Neural progenitor cell (in vitro differentiated cells): ENCODE measurements around the gene ZKSCAN1.

Source experiments
- EZH2 ChIP-seq: fragments of 200-600 bp; sonication (generic); IDR thresholded peaks from 2 replicates; pipeline ENCODE4 v1.6.1; 2017; ENCODE audit warnings: antibody characterized with exemption, mild to moderate bottlenecking, moderate library complexity
- TF ChIP-seq, protein P1 (sequence below): fragments of 200-600 bp; sonication (generic); IDR thresholded peaks from 2 replicates; pipeline ENCODE4 v1.5.1; 2017; ENCODE audit warnings: antibody characterized with exemption, mild to moderate bottlenecking

DNA sequence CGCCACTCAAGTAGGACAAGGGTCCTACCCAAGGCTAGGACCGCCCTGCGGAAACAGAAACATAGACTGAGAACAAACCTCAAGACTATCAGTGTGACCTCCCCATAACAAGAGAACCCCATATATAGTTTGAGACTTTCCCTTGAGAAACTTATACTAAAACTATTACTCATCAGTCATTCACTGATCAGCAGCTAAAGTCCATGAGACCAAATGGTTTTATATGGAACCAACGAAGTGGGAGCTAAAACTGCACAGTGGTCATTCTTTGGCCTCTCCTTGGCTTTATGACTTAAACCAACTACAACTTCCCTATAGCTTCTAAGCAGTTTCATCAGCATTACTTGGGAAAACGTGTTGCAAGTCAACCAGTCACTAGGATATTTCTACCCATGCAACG, 20.5 kb downstream of the ZKSCAN1 start:
- TF ChIP-seq, protein P1, sequence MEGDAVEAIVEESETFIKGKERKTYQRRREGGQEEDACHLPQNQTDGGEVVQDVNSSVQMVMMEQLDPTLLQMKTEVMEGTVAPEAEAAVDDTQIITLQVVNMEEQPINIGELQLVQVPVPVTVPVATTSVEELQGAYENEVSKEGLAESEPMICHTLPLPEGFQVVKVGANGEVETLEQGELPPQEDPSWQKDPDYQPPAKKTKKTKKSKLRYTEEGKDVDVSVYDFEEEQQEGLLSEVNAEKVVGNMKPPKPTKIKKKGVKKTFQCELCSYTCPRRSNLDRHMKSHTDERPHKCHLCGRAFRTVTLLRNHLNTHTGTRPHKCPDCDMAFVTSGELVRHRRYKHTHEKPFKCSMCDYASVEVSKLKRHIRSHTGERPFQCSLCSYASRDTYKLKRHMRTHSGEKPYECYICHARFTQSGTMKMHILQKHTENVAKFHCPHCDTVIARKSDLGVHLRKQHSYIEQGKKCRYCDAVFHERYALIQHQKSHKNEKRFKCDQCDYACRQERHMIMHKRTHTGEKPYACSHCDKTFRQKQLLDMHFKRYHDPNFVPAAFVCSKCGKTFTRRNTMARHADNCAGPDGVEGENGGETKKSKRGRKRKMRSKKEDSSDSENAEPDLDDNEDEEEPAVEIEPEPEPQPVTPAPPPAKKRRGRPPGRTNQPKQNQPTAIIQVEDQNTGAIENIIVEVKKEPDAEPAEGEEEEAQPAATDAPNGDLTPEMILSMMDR: no peak
- TF ChIP-seq EZH2: no peak
